Right ventricle myocardium inferior (tissue), 1 donor: ENCODE data around the gene PGAP3. TPM values are rescaled to one million over a fixed set of nuclear protein-coding genes. Genes with fewer than 3 reads are reported as not detected.
"Not testable (repeated sequence)": the region's sequence is repeated elsewhere in the genome, so short reads cannot be mapped to it uniquely, and the experiment has no call there.

ENCODE experiments used
- ATAC-seq: fragments of 200-7000 bp; cut with Tn5 transposase; one replicate; pipeline ENCODE4 v1.9.1; 2020; ENCODE audit warnings: mild to moderate bottlenecking, moderate library complexity
- DNase-seq: peaks from one replicate; pipeline ENCODE4 v3.0.0; 2021; ENCODE audit errors: missing footprints
- intact Hi-C: fragments of 100-400 bp; cut with DNase I; formaldehyde crosslinking; loops from one replicate; pipeline ENCODE4 v1.11.0; 2022
- total RNA-seq: library from RNA; stranded (reverse); fragmentation: NEBNext Ultra II Directional; extraction: Animal tissue kit (Norgen Biotek cat#: 25700); gene quantifications from one replicate; pipeline ENCODE4 v1.2.1, GENCODE V29; 2021
- donor health status: DM: no; HTN: yes; CAD: no; lungs with severe emphysema.

PGAP3 gene
- total RNA-seq, 1 donor from 2014 or later, result 10.4 TPM

GRCh38 chr17:39701012-39701783, 13.3 kb upstream of the PGAP3 start:
- DNase-seq (no peak), ATAC-seq (no peak)
- intact Hi-C loops, result loop anchor here (5.0 kb wide), 1 partner anchor 34 kb away; the partner anchor contains the start of genes PNMT and TCAP

- DNase-seq (no peak), ATAC-seq (peak; percentile 47)
- intact Hi-C loops, result loop anchor here (5.0 kb wide), 1 partner anchor 33 kb away; the partner anchor contains the start of genes PNMT and TCAP
Measured at GRCh38 chr17:39700148-39700987, 12.5 kb upstream of the PGAP3 start.

GRCh38 chr17:39699818-39700147, 11.9 kb upstream of the PGAP3 start, which contains the start of gene ERBB2:
Gene ERBB2 (plus strand): TSS chr17:39700064. CDS start chr17:39700239, 175 bp downstream.
- DNase-seq (peak; percentile 79), ATAC-seq (peak; percentile 88)
- intact Hi-C loops, result loop anchor here (5.0 kb wide), 1 partner anchor 32 kb away; the partner anchor contains the start of genes PNMT and TCAP

GRCh38 chr17:39699157-39699817, 11.4 kb upstream of the PGAP3 start:
- DNase-seq, intact Hi-C loops, ATAC-seq: not testable (repeated sequence)

DNA sequence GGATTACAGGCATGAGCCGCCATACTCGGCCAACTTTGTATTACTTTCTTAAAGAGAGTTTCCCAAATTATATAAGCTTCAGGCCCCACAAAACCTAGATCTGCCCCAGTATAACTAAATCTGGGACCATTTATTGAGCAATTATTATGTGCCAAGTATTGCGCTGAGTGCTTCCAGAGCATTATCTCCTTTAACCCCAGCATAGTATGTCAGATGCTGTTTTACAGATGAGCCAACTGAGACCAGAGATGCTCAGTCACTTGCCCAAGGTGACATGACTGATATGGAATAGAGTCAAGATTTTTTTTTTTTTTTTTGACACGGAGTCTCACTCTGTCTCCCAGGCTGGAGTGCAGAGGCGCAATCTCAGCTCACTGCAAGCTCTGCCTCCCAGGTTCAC, 10.1 kb upstream of the PGAP3 start:
- DNase-seq (no peak), ATAC-seq (no peak)
- intact Hi-C loops, result no loop called here

GRCh38 chr17:39696731-39697130, 8.9 kb upstream of the PGAP3 start:
- no peak for DNase-seq

GRCh38 chr17:39695089-39695474, 7.2 kb upstream of the PGAP3 start:
- DNase-seq, result no peak
- no peak for ATAC-seq
- intact Hi-C loops, result no loop called here

More at GRCh38 chr17:39696731-39697130, 8.9 kb upstream of the PGAP3 start:
- no peak for ATAC-seq
- intact Hi-C loops, result no loop called here

- DNase-seq, result no peak
- intact Hi-C loops, result no loop called here
Measured at GRCh38 chr17:39694593-39694992, 6.7 kb upstream of the PGAP3 start.

DNA sequence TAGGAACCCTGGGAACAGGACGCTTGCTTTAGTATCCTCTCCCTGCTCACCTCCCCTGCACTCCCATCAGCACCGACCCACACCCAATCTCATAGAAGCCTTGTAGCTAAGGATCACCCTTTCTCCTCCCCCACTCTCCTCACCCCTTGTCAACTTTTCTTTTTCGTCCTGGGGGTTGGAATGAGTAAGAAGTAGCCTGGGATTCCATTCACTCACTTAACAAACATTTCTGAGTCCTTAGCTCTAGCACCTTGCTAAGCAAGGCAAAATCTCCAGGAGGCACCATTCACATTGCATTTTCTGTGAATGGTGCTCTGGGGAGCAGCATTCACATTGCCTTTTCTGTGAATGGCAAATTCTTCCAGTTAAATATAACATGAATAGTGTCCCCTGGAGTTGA, 1.1 kb upstream of the PGAP3 start:
- ATAC-seq, result no peak
- intact Hi-C loops, result no loop called here
- DNase-seq, result no peak

More at GRCh38 chr17:39694593-39694992, 6.7 kb upstream of the PGAP3 start:
- no peak for ATAC-seq

DNA sequence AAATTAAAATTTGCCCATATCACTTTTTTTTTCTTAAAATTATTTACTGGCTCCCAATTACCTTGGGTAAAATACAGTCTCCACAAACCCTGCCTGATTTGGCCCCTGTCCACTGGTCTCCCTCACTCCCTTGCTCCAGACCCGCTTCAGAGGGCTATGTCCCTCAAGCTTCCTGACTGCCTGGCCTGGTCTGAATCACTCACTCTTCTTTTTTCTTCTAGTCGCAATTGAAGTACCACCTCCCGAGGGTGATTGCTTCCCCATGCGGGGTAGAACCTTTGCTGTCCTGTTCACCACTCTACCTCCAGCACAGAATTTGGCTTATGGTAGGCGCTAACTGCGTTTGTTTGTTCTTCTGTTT, 598 bp upstream of the PGAP3 start:
- intact Hi-C loops, result no loop called here
- DNase-seq (no peak), ATAC-seq (no peak)

DNA sequence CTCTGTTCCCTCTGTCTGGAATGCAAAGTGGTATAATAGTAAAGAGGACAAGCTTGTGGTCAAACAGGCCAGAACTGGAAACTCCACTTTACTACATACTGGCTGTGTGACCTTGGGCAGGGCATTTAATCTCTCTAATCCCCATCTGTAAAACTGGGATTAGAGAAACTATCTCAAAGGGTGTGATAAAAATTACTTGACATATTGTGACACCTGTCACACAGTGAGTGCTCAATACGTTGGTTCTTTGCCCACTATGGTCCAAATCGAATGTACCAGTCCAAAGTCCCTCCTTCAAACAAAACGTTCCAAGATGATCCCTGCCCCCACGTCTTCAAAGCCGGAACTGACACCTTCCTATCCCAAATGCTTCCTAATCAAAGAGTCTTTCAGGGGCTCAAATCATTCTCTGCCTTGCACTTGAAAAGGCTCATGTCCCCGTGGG, 734 bp downstream of the PGAP3 start:
- intact Hi-C loops, result no loop called here
- ATAC-seq (no peak), DNase-seq (no peak)

GRCh38 chr17:39684369-39685192, 3.3 kb downstream of the PGAP3 start:
- DNase-seq, result no peak
- intact Hi-C loops, result no loop called here
- no peak for ATAC-seq

DNA sequence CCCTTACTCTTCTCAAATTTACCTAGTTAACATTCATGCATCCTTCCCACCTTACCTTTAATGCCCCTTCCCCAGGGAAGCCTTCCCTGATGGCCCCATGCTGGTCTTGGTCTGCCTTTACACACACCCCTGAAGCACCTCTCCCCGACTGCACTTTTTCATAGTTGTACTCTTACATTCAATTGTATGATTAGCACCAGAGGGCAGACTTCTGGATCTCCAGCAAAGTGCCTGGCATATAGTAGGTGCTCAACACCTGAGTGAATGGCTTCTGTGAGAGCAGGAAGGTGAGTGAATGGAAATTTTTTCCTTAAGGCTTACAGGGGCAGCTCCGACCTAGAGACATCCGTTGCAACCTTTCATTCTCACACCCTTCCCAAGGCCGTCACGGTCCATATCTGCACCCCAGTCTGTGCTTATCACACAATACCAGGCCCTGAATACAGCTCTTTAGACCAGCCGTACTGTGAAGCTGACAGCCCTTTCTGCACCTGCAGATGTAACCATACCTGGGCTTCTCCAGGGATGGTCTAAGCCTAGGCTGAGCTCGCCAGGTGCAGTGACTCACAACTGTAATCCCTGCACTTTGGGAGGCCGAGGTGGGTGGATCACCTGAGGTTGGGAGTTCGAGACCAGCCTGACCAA, 4.4 kb downstream of the PGAP3 start:
- intact Hi-C loops, result no loop called here
- ATAC-seq, result no peak
- DNase-seq, result no peak

- intact Hi-C loops, result no loop called here
- DNase-seq (no peak), ATAC-seq (peak; percentile 46)
Measured at GRCh38 chr17:39679521-39680192, 8.2 kb downstream of the PGAP3 start.

- no peak for ATAC-seq
Measured at GRCh38 chr17:39678340-39679116, 9.3 kb downstream of the PGAP3 start.

DNA sequence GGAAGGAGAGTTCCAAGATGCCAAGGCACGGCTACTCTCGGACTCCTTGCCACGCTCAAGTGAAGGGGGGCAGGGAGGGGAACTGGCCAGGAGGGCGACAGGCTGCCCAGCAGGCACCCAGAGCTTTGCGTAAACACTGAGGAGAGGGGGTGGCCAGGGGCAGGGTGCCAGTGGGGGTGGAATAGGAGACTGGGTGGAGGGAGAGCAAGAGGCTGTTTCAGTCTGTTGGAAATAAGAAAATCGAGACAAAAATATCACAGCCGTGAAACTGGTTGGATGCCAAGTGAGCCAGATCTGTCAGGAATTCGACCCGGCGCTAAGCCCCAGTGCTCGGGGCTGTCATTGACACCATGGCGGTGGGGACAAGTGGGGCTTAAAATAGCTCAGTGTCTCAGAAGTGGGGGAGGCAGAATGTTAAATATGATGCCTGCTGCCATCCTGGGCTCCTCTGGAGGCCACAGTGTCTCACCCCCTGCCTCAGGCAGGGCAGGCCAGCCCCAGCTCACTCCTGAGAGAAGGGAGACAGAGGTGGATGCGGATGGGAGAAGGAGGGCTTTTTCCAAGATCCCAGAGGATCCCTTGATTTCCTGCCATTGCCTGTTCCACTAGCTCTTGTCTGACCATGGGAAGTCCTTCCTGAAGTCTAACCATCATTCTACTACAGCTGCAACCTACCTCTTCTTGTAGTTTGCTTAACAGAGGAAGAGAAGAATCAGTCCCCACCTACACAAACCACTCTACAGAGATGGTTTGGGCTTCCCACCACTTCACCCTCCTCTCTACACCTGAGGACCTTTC, 10.1 kb downstream of the PGAP3 start:
- intact Hi-C loops, result no loop called here
- DNase-seq, result no peak
- peak; percentile 80 for ATAC-seq

More at GRCh38 chr17:39678340-39679116, 9.3 kb downstream of the PGAP3 start:
- intact Hi-C loops, result no loop called here
- no peak for DNase-seq
